Retinal pigment epithelial cell (primary cell): Measurements from ENCODE around the gene PLEKHA5.
"Not testable (repeated sequence)": the region's sequence is repeated elsewhere in the genome, so short reads cannot be mapped to it uniquely, and the experiment has no call there.

Experiments used
- DNase-seq: peaks from one replicate; pipeline ENCODE4 v3.0.0-alpha.2; 2010; ENCODE audit warnings: low read depth
- H3K4me3 ChIP-seq: 2 replicates; pipeline ENCODE4 v1.5.1; 2011; ENCODE audit warnings: mild to moderate bottlenecking, low read length, control low read depth, moderate library complexity
- CTCF ChIP-seq: conservative IDR thresholded peaks from 2 replicates; pipeline ENCODE4 v1.5.1; 2011; ENCODE audit warnings: low read depth, low read length, control low read depth, inconsistent platforms

Gene PLEKHA5

GRCh38 chr12:19302100-19302640, 172.6 kb downstream of the PLEKHA5 start:
- no peak for TF ChIP-seq CTCF
- no peak for DNase-seq
- H3K4me3 ChIP-seq = no peak overlapping the region

GRCh38 chr12:19303496-19303895, 174.0 kb downstream of the PLEKHA5 start:
- H3K4me3 ChIP-seq = no peak overlapping the region
- TF ChIP-seq CTCF = no peak
- DNase-seq = no peak

GRCh38 chr12:19304149-19304750, 174.7 kb downstream of the PLEKHA5 start:
- no peak for TF ChIP-seq CTCF
- DNase-seq = no peak
- no peak overlapping the region for H3K4me3 ChIP-seq

- not testable (repeated sequence) for DNase-seq, H3K4me3 ChIP-seq
Observed at GRCh38 chr12:19305621-19306020, 176.1 kb downstream of the PLEKHA5 start.

- no peak for TF ChIP-seq CTCF
- H3K4me3 ChIP-seq = no peak overlapping the region
- DNase-seq = no peak
Observed at GRCh38 chr12:19306366-19306765, 176.8 kb downstream of the PLEKHA5 start.

- no peak for DNase-seq
- no peak overlapping the region for H3K4me3 ChIP-seq
- TF ChIP-seq CTCF = no peak
Observed at GRCh38 chr12:19307451-19307850, 177.9 kb downstream of the PLEKHA5 start.

- H3K4me3 ChIP-seq = no peak overlapping the region
- no peak for DNase-seq
- TF ChIP-seq CTCF = no peak
Observed at GRCh38 chr12:19311165-19311564, 181.6 kb downstream of the PLEKHA5 start.
